Fibroblast of peridontal ligament (primary cell): ENCODE data around the gene PTPRR.
"Not testable (repeated sequence)": the region's sequence is repeated elsewhere in the genome, so short reads cannot be mapped to it uniquely, and the experiment has no call there.

ENCODE experiments used
- DNase-seq: peaks from one replicate; pipeline ENCODE4 v3.0.0-alpha.2; 2010; ENCODE audit errors: extremely low read depth

Gene PTPRR

GRCh38 chr12:70840656-70841350 is 79.7 kb downstream of the PTPRR start:
- no peak for DNase-seq

GRCh38 chr12:70839544-70839943 is 81.0 kb downstream of the PTPRR start:
- DNase-seq: no peak

- DNase-seq: no peak
These were observed 82.4 kb downstream of the PTPRR start for GRCh38 chr12:70838127-70838526.

GRCh38 chr12:70837026-70837425 is 83.5 kb downstream of the PTPRR start:
- DNase-seq: no peak

- DNase-seq: no peak
These were observed 84.6 kb downstream of the PTPRR start for GRCh38 chr12:70835948-70836347.

GRCh38 chr12:70831543-70831942 is 89.0 kb downstream of the PTPRR start:
- DNase-seq: no peak

GRCh38 chr12:70830221-70831061 is 90.1 kb downstream of the PTPRR start:
- DNase-seq: no peak

GRCh38 chr12:70829070-70829469 is 91.5 kb downstream of the PTPRR start:
- no peak for DNase-seq

GRCh38 chr12:70828351-70828750 is 92.2 kb downstream of the PTPRR start:
- no peak for DNase-seq

- no peak for DNase-seq
These were observed 94.4 kb downstream of the PTPRR start for GRCh38 chr12:70826156-70826555.

GRCh38 chr12:70824511-70824910 is 96.0 kb downstream of the PTPRR start:
- DNase-seq: no peak

- DNase-seq: no peak
These were observed 97.2 kb downstream of the PTPRR start for GRCh38 chr12:70823182-70823976.

- DNase-seq: no peak
These were observed 98.1 kb downstream of the PTPRR start for GRCh38 chr12:70822412-70822811.

GRCh38 chr12:70815971-70816391 is 104.6 kb downstream of the PTPRR start:
- DNase-seq: no peak

- DNase-seq: no peak
These were observed 105.5 kb downstream of the PTPRR start for GRCh38 chr12:70815056-70815455.

- no peak for DNase-seq
These were observed 107.0 kb downstream of the PTPRR start for GRCh38 chr12:70813559-70813958.

- no peak for DNase-seq
These were observed 108.4 kb downstream of the PTPRR start for GRCh38 chr12:70812136-70812535.

GRCh38 chr12:70809887-70810286 is 110.7 kb downstream of the PTPRR start:
- DNase-seq: no peak

- not testable (repeated sequence) for DNase-seq
These were observed 112.5 kb downstream of the PTPRR start for GRCh38 chr12:70807993-70808392.

- DNase-seq: no peak
These were observed 113.7 kb downstream of the PTPRR start for GRCh38 chr12:70806827-70807226.

- DNase-seq: no peak
These were observed 114.5 kb downstream of the PTPRR start for GRCh38 chr12:70806043-70806442.

GRCh38 chr12:70798016-70798783 is 122.3 kb downstream of the PTPRR start:
- no peak for DNase-seq
